ENCODE measurements around the gene MIPOL1.
A peak's percentile ranks its signal among the peaks of the same experiment; 100 is the strongest.
"Not testable (repeated sequence)": the region's sequence is repeated elsewhere in the genome, so short reads cannot be mapped to it uniquely, and the experiment has no call there.

MIPOL1 gene

DNA sequence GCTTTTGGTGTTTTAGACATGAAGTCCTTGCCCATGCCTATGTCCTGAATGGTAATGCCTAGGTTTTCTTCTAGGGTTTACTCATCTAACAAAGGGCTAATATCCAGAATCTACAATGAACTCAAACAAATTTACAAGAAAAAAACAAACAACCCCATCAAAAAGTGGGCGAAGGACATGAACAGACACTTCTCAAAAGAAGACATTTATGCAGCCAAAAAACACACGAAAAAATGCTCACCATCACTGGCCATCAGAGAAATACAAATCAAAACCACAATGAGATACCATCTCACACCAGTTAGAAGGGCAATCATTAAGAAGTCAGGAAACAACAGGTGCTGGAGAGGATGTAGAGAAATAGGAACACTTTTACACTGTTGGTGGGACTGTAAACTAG is 35.4 kb upstream of the MIPOL1 start:
- H2AK5ac ChIP-seq (ENCODE audit: low read length); H2BK120ac ChIP-seq (ENCODE audit: low read depth, low read length); H3K4me1 ChIP-seq (ENCODE audit: control insufficient read depth, low read depth, low read length); H4K5ac ChIP-seq (ENCODE audit: low read length); H3K4ac ChIP-seq (ENCODE audit: low read depth, low read length); H2BK5ac ChIP-seq (ENCODE audit: low read length); H2BK15ac ChIP-seq (replicated peaks; ENCODE audit: low read depth); H3K23ac ChIP-seq (ENCODE audit: low read length); H3K9ac ChIP-seq (ENCODE audit: low read length); H3K27ac ChIP-seq (ENCODE audit: low read depth, low read length); H3K79me2 ChIP-seq (ENCODE audit: control insufficient read depth, insufficient read depth, low read length); H3K27me3 ChIP-seq (ENCODE audit: insufficient read depth, low read length, poor library complexity); H4K8ac ChIP-seq (ENCODE audit: low read depth, low read length); H3K36me3 ChIP-seq (ENCODE audit: control insufficient read depth, insufficient read depth, low read length); H3K4me3 ChIP-seq (ENCODE audit: low read length); DNase-seq; H3K79me1 ChIP-seq (ENCODE audit: low read length); H3K56ac ChIP-seq (ENCODE audit: low read length); H3K4me2 ChIP-seq (ENCODE audit: low read length); H3K18ac ChIP-seq (ENCODE audit: low read length): not testable (repeated sequence)
- no CpG with 5 or more reads among the region's 2 CpGs for WGBS (ENCODE audit: extremely low coverage, insufficient coverage, low lambda C conversion rate)

DNA sequence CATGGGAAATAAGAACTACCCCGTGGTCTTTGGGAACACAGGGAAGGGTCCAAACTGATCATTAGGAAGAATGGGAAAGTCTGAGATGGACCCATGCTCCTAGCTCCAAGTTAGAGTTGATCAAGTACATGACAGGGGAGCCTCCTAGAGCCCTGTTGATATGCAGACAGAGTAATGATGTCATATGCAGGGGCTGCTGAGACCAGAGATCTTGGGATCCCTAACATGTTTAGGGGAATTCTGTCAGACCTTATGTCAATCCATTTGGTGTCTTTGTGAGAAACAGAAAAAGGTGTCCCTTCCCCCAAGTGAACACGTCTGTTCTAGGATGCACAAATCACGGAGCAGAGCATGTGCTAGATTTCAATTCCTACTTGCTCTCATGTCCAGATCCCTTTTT is 31.9 kb upstream of the MIPOL1 start:
- Histone ChIP-seq H2BK5ac (ENCODE audit: low read length) (no peak overlapping the region), H3K23ac (ENCODE audit: low read length) (no peak overlapping the region), H3K36me3 (ENCODE audit: control insufficient read depth, insufficient read depth, low read length) (no peaks in the 10 kb centered on the region), H3K27ac (ENCODE audit: low read depth, low read length) (no peak overlapping the region), H3K4me3 (ENCODE audit: low read length) (no peak overlapping the region), H3K79me1 (ENCODE audit: low read length) (no peaks in the 10 kb centered on the region), H2BK120ac (ENCODE audit: low read depth, low read length) (no peak overlapping the region), H3K27me3 (ENCODE audit: insufficient read depth, low read length, poor library complexity) (no peaks in the 10 kb centered on the region), H3K4ac (ENCODE audit: low read depth, low read length) (no peak overlapping the region), H4K5ac (ENCODE audit: low read length) (no peak overlapping the region), H2BK15ac (replicated peaks; ENCODE audit: low read depth) (no peak overlapping the region), H3K18ac (ENCODE audit: low read length) (no peak overlapping the region), H3K9ac (ENCODE audit: low read length) (no peak overlapping the region), H3K4me2 (ENCODE audit: low read length) (no peak overlapping the region), H3K4me1 (ENCODE audit: control insufficient read depth, low read depth, low read length) (no peaks in the 10 kb centered on the region), H3K56ac (ENCODE audit: low read length) (no peak overlapping the region), H2AK5ac (ENCODE audit: low read length) (no peak overlapping the region), H3K79me2 (ENCODE audit: control insufficient read depth, insufficient read depth, low read length) (no peaks in the 10 kb centered on the region), H4K8ac (ENCODE audit: low read depth, low read length) (no peak overlapping the region)
- no CpG with 5 or more reads among the region's 3 CpGs for WGBS (ENCODE audit: extremely low coverage, insufficient coverage, low lambda C conversion rate)
- no peak for DNase-seq

GRCh38 chr14:37167151-37168047 is 30.3 kb upstream of the MIPOL1 start:
- H4K5ac ChIP-seq (ENCODE audit: low read length): no peak overlapping the region
- H3K4me3 ChIP-seq (ENCODE audit: low read length): no peak overlapping the region
- DNase-seq: no peak
- H2BK5ac ChIP-seq (ENCODE audit: low read length): no peak overlapping the region
- H2BK15ac ChIP-seq (replicated peaks; ENCODE audit: low read depth): peak overlapping the region; percentile 2
- H2BK120ac ChIP-seq (ENCODE audit: low read depth, low read length): no peak overlapping the region
- no peak overlapping the region for H3K27ac ChIP-seq (ENCODE audit: low read depth, low read length)
- WGBS (ENCODE audit: extremely low coverage, insufficient coverage, low lambda C conversion rate): no CpG with 5 or more reads among the region's 10 CpGs
- no peak overlapping the region for H2AK5ac ChIP-seq (ENCODE audit: low read length)
- H3K79me2 ChIP-seq (ENCODE audit: control insufficient read depth, insufficient read depth, low read length): no peaks in the 10 kb centered on the region
- H3K4me1 ChIP-seq (ENCODE audit: control insufficient read depth, low read depth, low read length): no peaks in the 10 kb centered on the region
- no peak overlapping the region for H3K4ac ChIP-seq (ENCODE audit: low read depth, low read length)
- H3K56ac ChIP-seq (ENCODE audit: low read length): no peak overlapping the region
- H4K8ac ChIP-seq (ENCODE audit: low read depth, low read length): no peak overlapping the region
- H3K23ac ChIP-seq (ENCODE audit: low read length): no peak overlapping the region
- H3K9ac ChIP-seq (ENCODE audit: low read length): no peak overlapping the region
- H3K27me3 ChIP-seq (ENCODE audit: insufficient read depth, low read length, poor library complexity): no peaks in the 10 kb centered on the region
- no peak overlapping the region for H3K4me2 ChIP-seq (ENCODE audit: low read length)
- H3K36me3 ChIP-seq (ENCODE audit: control insufficient read depth, insufficient read depth, low read length): no peaks in the 10 kb centered on the region
- H3K18ac ChIP-seq (ENCODE audit: low read length): no peak overlapping the region
- H3K79me1 ChIP-seq (ENCODE audit: low read length): no peaks in the 10 kb centered on the region

DNA sequence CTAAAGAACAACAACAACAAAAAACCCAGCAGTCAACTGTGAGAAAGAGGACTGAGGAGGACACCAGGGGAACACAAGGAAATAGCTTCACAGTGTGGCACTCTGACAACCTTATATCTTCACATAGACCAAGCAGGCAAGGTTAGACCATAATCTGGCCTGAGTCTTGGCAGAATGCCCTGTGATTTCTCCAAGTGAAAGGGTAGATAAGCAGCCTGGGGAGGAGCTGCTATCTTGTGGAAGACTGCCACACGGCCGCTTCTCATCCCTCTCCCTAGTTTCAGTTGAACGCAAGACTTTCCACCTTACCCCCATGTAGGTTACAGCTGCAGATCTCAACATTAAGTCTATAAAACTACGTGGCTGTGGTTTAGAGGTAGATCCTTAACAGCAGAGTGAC is 29.0 kb upstream of the MIPOL1 start:
- no peak overlapping the region for H4K8ac ChIP-seq (ENCODE audit: low read depth, low read length)
- H3K4ac ChIP-seq (ENCODE audit: low read depth, low read length): no peak overlapping the region
- H3K4me2 ChIP-seq (ENCODE audit: low read length): no peak overlapping the region
- no peaks in the 10 kb centered on the region for H3K36me3 ChIP-seq (ENCODE audit: control insufficient read depth, insufficient read depth, low read length)
- no peak overlapping the region for H3K9ac ChIP-seq (ENCODE audit: low read length)
- H2AK5ac ChIP-seq (ENCODE audit: low read length): no peak overlapping the region
- H3K4me3 ChIP-seq (ENCODE audit: low read length): no peak overlapping the region
- H4K5ac ChIP-seq (ENCODE audit: low read length): no peak overlapping the region
- H3K23ac ChIP-seq (ENCODE audit: low read length): no peak overlapping the region
- DNase-seq: no peak
- WGBS (ENCODE audit: extremely low coverage, insufficient coverage, low lambda C conversion rate): no CpG with 5 or more reads among the region's 4 CpGs
- no peaks in the 10 kb centered on the region for H3K4me1 ChIP-seq (ENCODE audit: control insufficient read depth, low read depth, low read length)
- H3K79me2 ChIP-seq (ENCODE audit: control insufficient read depth, insufficient read depth, low read length): no peaks in the 10 kb centered on the region
- no peaks in the 10 kb centered on the region for H3K27me3 ChIP-seq (ENCODE audit: insufficient read depth, low read length, poor library complexity)
- no peaks in the 10 kb centered on the region for H3K79me1 ChIP-seq (ENCODE audit: low read length)
- no peak overlapping the region for H3K18ac ChIP-seq (ENCODE audit: low read length)
- H2BK15ac ChIP-seq (replicated peaks; ENCODE audit: low read depth): no peak overlapping the region
- H2BK120ac ChIP-seq (ENCODE audit: low read depth, low read length): no peak overlapping the region
- no peak overlapping the region for H2BK5ac ChIP-seq (ENCODE audit: low read length)
- no peak overlapping the region for H3K56ac ChIP-seq (ENCODE audit: low read length)
- H3K27ac ChIP-seq (ENCODE audit: low read depth, low read length): no peak overlapping the region

DNA sequence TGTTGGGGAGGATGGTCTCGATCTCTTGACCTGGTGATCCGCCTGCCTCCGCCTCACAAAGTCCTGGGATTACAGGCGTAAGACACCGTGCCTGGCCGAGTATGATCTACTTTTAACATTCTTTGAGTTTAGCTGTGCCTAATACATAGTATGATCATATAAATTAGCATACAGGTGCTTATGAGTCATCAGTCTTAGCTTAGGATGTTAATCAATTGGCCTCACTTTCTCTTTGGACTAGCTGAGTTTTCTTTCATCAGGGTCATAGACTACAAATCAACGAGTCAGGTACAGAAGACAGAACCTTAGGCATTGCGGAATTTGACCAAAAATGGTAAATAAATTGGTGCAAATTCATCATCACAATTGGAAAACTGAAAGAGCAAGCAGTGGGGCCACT is 27.5 kb upstream of the MIPOL1 start:
- no peaks in the 10 kb centered on the region for H3K4me1 ChIP-seq (ENCODE audit: control insufficient read depth, low read depth, low read length)
- H3K79me2 ChIP-seq (ENCODE audit: control insufficient read depth, insufficient read depth, low read length): no peaks in the 10 kb centered on the region
- no peak overlapping the region for H2AK5ac ChIP-seq (ENCODE audit: low read length)
- H3K27me3 ChIP-seq (ENCODE audit: insufficient read depth, low read length, poor library complexity): no peaks in the 10 kb centered on the region
- no peak overlapping the region for H2BK15ac ChIP-seq (replicated peaks; ENCODE audit: low read depth)
- no peak overlapping the region for H3K23ac ChIP-seq (ENCODE audit: low read length)
- H3K27ac ChIP-seq (ENCODE audit: low read depth, low read length): no peak overlapping the region
- no peak overlapping the region for H3K56ac ChIP-seq (ENCODE audit: low read length)
- no peaks in the 10 kb centered on the region for H3K36me3 ChIP-seq (ENCODE audit: control insufficient read depth, insufficient read depth, low read length)
- H3K18ac ChIP-seq (ENCODE audit: low read length): no peak overlapping the region
- H2BK120ac ChIP-seq (ENCODE audit: low read depth, low read length): no peak overlapping the region
- H3K9ac ChIP-seq (ENCODE audit: low read length): no peak overlapping the region
- H3K4ac ChIP-seq (ENCODE audit: low read depth, low read length): no peak overlapping the region
- no peaks in the 10 kb centered on the region for H3K79me1 ChIP-seq (ENCODE audit: low read length)
- no peak overlapping the region for H4K5ac ChIP-seq (ENCODE audit: low read length)
- no CpG with 5 or more reads among the region's 8 CpGs for WGBS (ENCODE audit: extremely low coverage, insufficient coverage, low lambda C conversion rate)
- H3K4me3 ChIP-seq (ENCODE audit: low read length): no peak overlapping the region
- no peak for DNase-seq
- H2BK5ac ChIP-seq (ENCODE audit: low read length): no peak overlapping the region
- no peak overlapping the region for H3K4me2 ChIP-seq (ENCODE audit: low read length)
- no peak overlapping the region for H4K8ac ChIP-seq (ENCODE audit: low read depth, low read length)

GRCh38 chr14:37170993-37171392 is 26.7 kb upstream of the MIPOL1 start:
- H3K4me1 ChIP-seq (ENCODE audit: control insufficient read depth, low read depth, low read length): no peaks in the 10 kb centered on the region
- no peak overlapping the region for H4K8ac ChIP-seq (ENCODE audit: low read depth, low read length)
- peak overlapping the region; percentile 68 for H3K4ac ChIP-seq (ENCODE audit: low read depth, low read length)
- no CpG with 5 or more reads among the region's 10 CpGs for WGBS (ENCODE audit: extremely low coverage, insufficient coverage, low lambda C conversion rate)
- no peak for DNase-seq
- no peaks in the 10 kb centered on the region for H3K27me3 ChIP-seq (ENCODE audit: insufficient read depth, low read length, poor library complexity)
- H3K56ac ChIP-seq (ENCODE audit: low read length): no peak overlapping the region
- H2BK15ac ChIP-seq (replicated peaks; ENCODE audit: low read depth): no peak overlapping the region
- H4K5ac ChIP-seq (ENCODE audit: low read length): no peak overlapping the region
- H3K18ac ChIP-seq (ENCODE audit: low read length): no peak overlapping the region
- H3K36me3 ChIP-seq (ENCODE audit: control insufficient read depth, insufficient read depth, low read length): no peaks in the 10 kb centered on the region
- no peak overlapping the region for H2AK5ac ChIP-seq (ENCODE audit: low read length)
- no peak overlapping the region for H3K27ac ChIP-seq (ENCODE audit: low read depth, low read length)
- no peak overlapping the region for H2BK120ac ChIP-seq (ENCODE audit: low read depth, low read length)
- H3K79me1 ChIP-seq (ENCODE audit: low read length): no peaks in the 10 kb centered on the region
- H3K4me2 ChIP-seq (ENCODE audit: low read length): no peak overlapping the region
- no peak overlapping the region for H3K9ac ChIP-seq (ENCODE audit: low read length)
- no peak overlapping the region for H2BK5ac ChIP-seq (ENCODE audit: low read length)
- no peaks in the 10 kb centered on the region for H3K79me2 ChIP-seq (ENCODE audit: control insufficient read depth, insufficient read depth, low read length)
- H3K4me3 ChIP-seq (ENCODE audit: low read length): no peak overlapping the region
- H3K23ac ChIP-seq (ENCODE audit: low read length): no peak overlapping the region

Data from mesendoderm (in vitro differentiated cells).